Panc1 (cell line): ENCODE results near the gene MACO1. TPM values are rescaled to one million over a fixed set of nuclear protein-coding genes. Genes with fewer than 3 reads are reported as not detected.

Source experiments
- ATAC-seq: fragments of 200-7000 bp; cut with Tn5 transposase; 2 replicates; pipeline ENCODE4 v1.9.1; 2020; ENCODE audit warnings: mild to moderate bottlenecking, moderate library complexity
- BruUV-seq: library from RNA; stranded (reverse); fragments of 400-500 nt; replicated peaks from 2 replicates; lab custom pipeline; 2021; lab: Mats Ljungman, UMichigan
- CTCF ChIA-PET: fragments of 300-600 bp; sonication (Branson Sonifier 250); formaldehyde crosslinking; loops from one replicate; lab custom pipeline; 2022; ENCODE audit warnings: antibody characterized with exemption; lab: Charles Lee
- POLR2A ChIA-PET: fragments of 300-600 bp; sonication (Branson Sonifier 250); formaldehyde crosslinking; loops from one replicate; lab custom pipeline; 2022; ENCODE audit warnings: antibody characterized with exemption; lab: Charles Lee
- DNase-seq: peaks from one replicate; pipeline ENCODE4 v3.0.0-alpha.2; 2010; ENCODE audit warnings: low read depth, low spot score
- H3K27ac ChIP-seq: 2 replicates; pipeline ENCODE4 v1.5.1; 2011; ENCODE audit warnings: mild to moderate bottlenecking, low read length, inconsistent platforms
- H3K27me3 ChIP-seq: fragments of 200-500 bp; sonication (Bioruptor generic); 2 replicates; pipeline ENCODE4 v1.6.0; 2014; ENCODE audit warnings: low read length, inconsistent platforms; ENCODE audit not compliant: control insufficient read depth, insufficient read depth
- H3K36me3 ChIP-seq: fragments of 200-500 bp; sonication (Bioruptor generic); 2 replicates; pipeline ENCODE4 v1.5.1; 2014; ENCODE audit warnings: inconsistent platforms, mild to moderate bottlenecking, low read length, moderate library complexity; ENCODE audit not compliant: control insufficient read depth, insufficient read depth
- H3K4me1 ChIP-seq: 2 replicates; pipeline ENCODE4 v1.5.1; 2011; ENCODE audit warnings: inconsistent platforms, mild to moderate bottlenecking, low read length, moderate library complexity; ENCODE audit not compliant: control insufficient read depth, insufficient read depth
- H3K4me3 ChIP-seq, 2 experiments: 2 replicates each; pipeline ENCODE4 v1.5.1; 2011 to 2012; ENCODE audit warnings: low read depth in 2 of 2, low read length in 2 of 2, mild to moderate bottlenecking in 2 of 2, inconsistent platforms in 1 of 2, moderate library complexity in 1 of 2
- H3K9me3 ChIP-seq: fragments of 200-500 bp; sonication (Bioruptor generic); 2 replicates; pipeline ENCODE4 v1.5.1; 2014; ENCODE audit warnings: low read depth, mild to moderate bottlenecking, inconsistent platforms, low read length, moderate library complexity; ENCODE audit not compliant: control insufficient read depth, insufficient read depth
- CTCF ChIP-seq: fragments of 450-650 bp; IDR thresholded peaks from 2 replicates; pipeline ENCODE4 v1.5.1; 2017; ENCODE audit warnings: mild to moderate bottlenecking
- POLR2AphosphoS5 ChIP-seq: IDR thresholded peaks from 2 replicates; pipeline ENCODE4 v1.6.1; 2012; ENCODE audit warnings: mild to moderate bottlenecking, low read depth, low read length, moderate library complexity
- REST ChIP-seq, 2 experiments: IDR thresholded peaks; 2 replicates each; pipeline ENCODE4 v1.6.1; 2011 to 2012; ENCODE audit warnings: low read depth in 2 of 2, control low read depth in 1 of 2, low read length in 1 of 2, mild to moderate bottlenecking in 1 of 2, moderate library complexity in 1 of 2; ENCODE audit not compliant: insufficient read depth in 1 of 2
- SIN3A ChIP-seq: IDR thresholded peaks from 2 replicates; pipeline ENCODE4 v1.6.1; 2012; ENCODE audit warnings: low read depth, mild to moderate bottlenecking, low read length, moderate library complexity, borderline replicate concordance; ENCODE audit not compliant: insufficient read depth
- TCF7L2 ChIP-seq: IDR thresholded peaks from 2 replicates; pipeline ENCODE4 v1.6.1; 2011; ENCODE audit warnings: mild to moderate bottlenecking, low read depth, low read length, inconsistent platforms
- in situ Hi-C: cut with HindIII; loops from 2 replicates; pipeline ENCODE4 v1.10.0; 2016; ENCODE audit warnings: low sequenced_read_pairs, low pct_unique_long_range_greater_than_20kb
- intact Hi-C: fragments of 100-400 bp; cut with micrococcal nuclease; formaldehyde crosslinking; loops from one replicate; pipeline ENCODE4 v1.10.0; 2022; ENCODE audit not compliant: unreplicated experiment
- total RNA-seq: library from RNA; stranded (reverse); gene quantifications from one replicate; pipeline ENCODE4 v1.2.1, GENCODE V29; 2021; ENCODE audit not compliant: unreplicated experiment

MACO1 gene
- total RNA-seq, 1 experiment from 2014 or later = 16.5 TPM

DNA sequence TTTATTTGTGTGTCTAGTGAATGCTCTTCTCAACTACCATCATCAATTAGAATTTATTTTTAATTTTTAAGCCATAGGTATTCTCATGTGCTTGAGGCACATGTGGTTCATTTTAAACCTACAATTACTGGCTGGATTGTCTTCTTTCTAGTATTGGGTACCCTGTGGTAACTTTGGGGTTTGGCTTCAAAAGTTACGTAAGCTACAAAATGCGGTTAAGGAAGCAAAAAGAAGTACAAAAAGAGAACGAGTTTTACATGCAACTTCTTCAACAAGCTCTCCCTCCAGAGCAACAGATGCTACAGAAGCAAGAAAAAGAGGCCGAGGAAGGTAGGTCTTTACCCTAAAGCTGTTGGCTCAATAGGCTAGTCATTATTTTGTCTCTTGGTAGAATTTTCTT, 25.8 kb downstream of the MACO1 start:
- ChIA-PET POLR2A (no interaction called here), CTCF (no interaction called here)
- H3K27ac ChIP-seq = no peak overlapping the region
- H3K4me1 ChIP-seq = no peaks in the 10 kb centered on the region
- H3K27me3 ChIP-seq = no peaks in the 10 kb centered on the region
- TF ChIP-seq REST (IDR thresholded peaks at IDR 0.05; ENCODE audit: insufficient read depth in 1 of 2, low read depth in 2 of 2, low read length in 1 of 2) = no peak
- no peak for TF ChIP-seq SIN3A
- no peak for TF ChIP-seq POLR2AphosphoS5
- no peak for TF ChIP-seq TCF7L2
- ATAC-seq = no peak
- no TSS peak for BruUV-seq
- no peak overlapping the region for H3K4me3 ChIP-seq
- no peak for DNase-seq
- in situ Hi-C loops = no loop called here
- H3K36me3 ChIP-seq = no peaks in the 10 kb centered on the region
- no peaks in the 10 kb centered on the region for H3K9me3 ChIP-seq
- intact Hi-C loops = no loop called here

- ATAC-seq = no peak
- H3K36me3 ChIP-seq = no peaks in the 10 kb centered on the region
- intact Hi-C loops = no loop called here
Measured at GRCh38 chr1:25458541-25459298, 28.0 kb downstream of the MACO1 start.

More at GRCh38 chr1:25458541-25459298, 28.0 kb downstream of the MACO1 start:
- ChIA-PET CTCF (no interaction called here), POLR2A (no interaction called here)
- TF ChIP-seq TCF7L2 (no peak), POLR2AphosphoS5 (no peak), SIN3A (no peak), CTCF (no peak), REST (IDR thresholded peaks at IDR 0.05; ENCODE audit: insufficient read depth in 1 of 2, low read depth in 2 of 2, low read length in 1 of 2) (no peak)
- no peaks in the 10 kb centered on the region for H3K9me3 ChIP-seq
- H3K4me1 ChIP-seq = no peaks in the 10 kb centered on the region
- BruUV-seq = no TSS peak
- no peak overlapping the region for H3K27ac ChIP-seq
- in situ Hi-C loops = no loop called here
- H3K4me3 ChIP-seq = no peak overlapping the region
- H3K27me3 ChIP-seq = no peaks in the 10 kb centered on the region
- DNase-seq = no peak
